NCI-H1930 (cell line): ENCODE data around the gene ANKRD6.

Experiments
- DNase-seq, 2 experiments: peaks; one replicate each; lab custom pipeline; 2025; lab: John Stamatoyannopoulos, UW

The ANKRD6 gene

DNA sequence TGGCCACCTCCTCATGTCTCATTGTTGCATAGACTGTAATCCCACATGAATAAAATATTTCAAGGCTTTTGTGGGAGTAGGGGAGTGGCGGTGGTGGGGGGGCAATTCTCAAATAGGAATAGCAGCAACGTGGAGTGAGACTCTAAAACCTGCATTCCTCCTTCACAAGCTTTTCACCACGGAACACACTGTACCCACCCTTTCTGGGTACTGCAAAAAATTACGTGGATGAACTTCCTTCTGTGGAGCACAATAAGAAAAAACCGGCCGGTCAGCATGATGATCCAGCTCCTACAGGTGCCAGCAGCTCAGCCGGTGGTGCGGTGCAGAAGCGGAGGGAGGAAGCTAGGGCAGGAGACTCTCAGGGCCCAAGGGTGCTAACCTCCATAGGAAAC lies 19.9 kb upstream of the ANKRD6 start:
- DNase-seq = no peak

DNA sequence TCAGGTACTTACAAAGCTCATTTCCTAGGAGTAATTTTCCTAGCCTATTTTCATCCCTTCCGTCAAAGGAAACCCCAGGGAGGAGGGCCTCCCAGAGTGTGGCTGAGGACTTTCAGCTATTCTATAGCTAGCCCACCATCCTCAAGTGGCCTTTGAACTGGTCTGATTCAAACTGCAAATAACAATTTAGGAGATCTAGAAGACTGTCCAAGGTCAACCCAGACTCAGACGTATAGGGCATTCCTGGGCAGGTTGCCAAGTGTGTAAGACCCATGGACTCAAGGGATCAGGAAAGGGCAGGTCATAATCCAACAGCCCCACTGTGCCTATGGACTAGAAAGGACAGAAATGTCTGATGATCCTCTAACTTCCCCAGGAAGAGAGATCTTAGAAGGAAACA lies 18.7 kb upstream of the ANKRD6 start:
- DNase-seq = no peak

DNA sequence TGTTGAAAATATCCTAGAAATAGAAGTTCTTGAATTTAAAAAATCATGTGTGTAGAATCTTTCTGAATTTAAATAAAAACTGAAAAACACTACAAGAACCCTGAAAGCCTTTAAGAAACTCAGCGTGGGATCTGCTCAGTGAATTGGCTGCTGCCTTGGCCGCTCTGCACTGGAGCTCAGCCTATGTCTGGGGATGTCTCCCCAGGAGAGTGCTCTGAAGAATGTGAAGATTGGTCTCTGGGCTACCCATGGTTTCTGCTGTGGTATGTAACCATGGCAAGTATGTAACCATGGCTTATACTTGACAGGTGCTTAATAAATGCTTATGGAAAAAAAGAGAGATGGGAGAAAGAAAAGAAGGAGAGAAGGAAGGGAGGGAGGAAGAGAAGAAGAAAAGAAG lies 17.8 kb upstream of the ANKRD6 start:
- DNase-seq = no peak

DNA sequence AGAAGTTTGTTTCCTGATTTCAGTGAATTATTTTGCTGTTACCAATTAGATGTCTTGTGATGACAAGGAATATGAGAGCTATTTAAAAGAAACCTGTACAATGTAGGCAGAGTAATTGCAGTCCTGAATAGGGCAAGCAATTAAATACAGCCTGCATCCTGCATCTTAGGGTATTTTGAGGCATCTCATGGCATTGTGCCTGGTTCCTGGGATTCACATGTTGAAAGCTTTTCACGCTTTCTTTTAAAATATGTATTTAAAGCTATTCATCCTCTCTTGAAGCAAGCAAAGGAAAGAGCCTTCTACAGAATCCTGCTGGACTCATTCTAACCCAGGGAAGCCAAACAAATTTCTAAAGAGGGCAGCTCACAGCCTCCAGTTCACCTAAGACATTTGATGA lies 16.2 kb upstream of the ANKRD6 start:
- no peak for DNase-seq

DNA sequence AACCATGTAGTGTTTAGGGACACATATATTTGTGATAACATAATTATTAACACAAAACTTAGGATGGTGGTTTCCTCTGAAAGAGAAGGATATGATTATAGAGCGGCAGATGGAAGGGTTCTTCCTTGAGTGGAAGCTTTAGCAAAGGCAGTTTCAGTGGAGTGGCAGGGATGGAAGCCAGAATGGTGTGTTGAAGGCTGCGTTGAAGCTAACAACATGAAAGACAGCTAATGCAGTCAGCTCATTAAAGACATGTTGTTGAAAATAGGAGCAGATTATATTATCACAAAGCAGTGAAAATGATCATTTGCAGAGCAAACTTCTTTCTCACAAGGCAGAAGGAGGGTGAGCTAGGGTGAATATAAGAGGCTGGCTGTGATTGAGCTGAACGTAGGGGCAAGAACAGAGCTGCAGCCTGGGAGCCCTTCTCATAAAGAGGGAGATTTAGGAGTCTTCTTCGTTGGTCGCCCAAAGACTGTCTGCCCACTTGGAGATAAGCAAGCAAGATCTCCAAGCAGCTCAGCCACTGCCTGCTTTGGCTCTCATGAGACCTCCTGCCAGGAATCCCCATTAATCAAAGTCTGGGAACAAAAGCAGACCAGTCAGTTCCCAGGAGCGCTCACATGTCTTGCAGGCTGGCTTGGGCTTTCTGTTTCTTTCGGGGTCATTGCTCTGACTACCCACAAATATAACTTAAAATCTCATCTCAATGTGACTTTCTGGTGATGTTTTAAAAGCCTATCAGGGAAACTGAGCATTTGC lies 2.6 kb upstream of the ANKRD6 start:
- no peak for DNase-seq

DNA sequence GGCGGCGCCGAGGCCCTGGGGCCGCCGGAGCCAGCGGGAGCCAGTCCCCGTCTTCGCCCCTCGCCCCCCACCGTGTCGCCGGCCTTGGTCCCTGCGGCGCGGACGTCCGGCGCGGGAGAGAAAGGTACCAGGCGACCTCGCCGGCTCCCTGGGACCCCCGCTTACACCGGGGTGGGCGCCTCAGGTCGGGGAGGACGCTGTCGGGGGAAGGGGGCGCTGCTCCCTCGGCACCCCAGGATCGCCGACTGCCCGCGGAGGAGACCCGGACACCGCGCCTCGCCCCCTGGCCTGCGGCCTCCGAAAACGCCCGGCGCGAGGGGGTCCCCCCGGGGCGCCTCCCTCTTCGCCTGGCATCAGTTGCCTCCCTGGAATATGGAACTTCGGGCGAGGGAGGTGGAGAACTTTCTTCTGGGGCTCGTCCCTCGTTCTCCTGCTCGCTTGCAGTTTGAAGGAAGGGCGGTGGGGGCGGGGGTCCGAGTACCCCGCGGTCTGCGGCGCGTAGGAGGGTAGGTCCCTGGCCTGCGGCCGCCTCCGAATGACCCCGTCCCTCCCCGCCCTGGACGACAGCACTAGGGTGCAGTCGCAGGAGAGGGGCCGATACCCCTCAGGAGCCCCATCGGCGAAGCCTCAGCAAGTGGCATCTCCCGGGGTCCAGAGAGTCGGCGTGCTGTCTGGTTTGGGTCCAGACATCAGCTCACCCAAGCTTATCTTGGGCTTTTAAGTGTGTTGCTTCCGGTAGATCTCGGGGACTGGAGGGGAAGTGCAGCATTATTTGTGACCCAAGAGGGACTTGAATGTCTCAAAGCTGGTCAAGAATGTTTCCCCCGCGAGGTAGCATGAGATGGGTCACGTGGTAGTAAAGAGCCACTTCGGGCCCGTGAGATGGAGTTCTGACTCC lies 549 bp downstream of the ANKRD6 start:
- DNase-seq = no peak

DNA sequence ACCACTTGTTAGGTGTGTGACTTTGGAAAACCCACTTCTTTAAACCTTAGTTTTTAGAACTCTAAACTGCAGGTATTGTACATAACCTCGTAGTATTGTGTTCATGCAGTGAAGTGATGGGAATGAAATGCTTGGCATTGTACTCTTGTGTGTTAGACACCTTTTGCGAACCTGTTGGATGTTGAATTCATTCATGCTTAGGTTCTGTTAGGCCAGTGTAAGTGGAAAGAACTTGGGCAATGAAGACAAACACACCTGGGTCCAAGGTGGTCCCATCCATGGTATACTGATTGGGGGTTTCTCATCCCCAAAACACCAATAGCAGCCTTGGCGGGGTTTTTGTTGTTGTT lies 1.2 kb downstream of the ANKRD6 start:
- DNase-seq = no peak

DNA sequence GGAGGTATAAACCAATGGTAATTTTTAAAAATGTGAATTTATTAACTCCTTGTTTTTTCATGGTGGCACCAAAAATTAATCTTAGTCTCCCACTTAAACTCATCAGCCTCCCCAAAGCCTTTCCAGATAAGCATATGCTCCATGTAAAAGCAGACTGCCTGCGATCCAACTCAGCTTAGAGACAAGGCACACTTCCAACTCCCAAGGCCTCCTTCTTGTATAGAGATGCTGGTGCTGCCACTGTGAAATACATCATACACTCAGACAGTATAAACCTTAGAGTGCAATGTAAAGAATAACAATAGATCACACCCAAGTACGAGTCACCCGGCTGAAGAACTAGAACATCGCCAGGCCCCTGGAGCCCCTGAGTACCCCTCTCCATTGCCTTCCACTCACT lies 2.0 kb downstream of the ANKRD6 start:
- no peak for DNase-seq

DNA sequence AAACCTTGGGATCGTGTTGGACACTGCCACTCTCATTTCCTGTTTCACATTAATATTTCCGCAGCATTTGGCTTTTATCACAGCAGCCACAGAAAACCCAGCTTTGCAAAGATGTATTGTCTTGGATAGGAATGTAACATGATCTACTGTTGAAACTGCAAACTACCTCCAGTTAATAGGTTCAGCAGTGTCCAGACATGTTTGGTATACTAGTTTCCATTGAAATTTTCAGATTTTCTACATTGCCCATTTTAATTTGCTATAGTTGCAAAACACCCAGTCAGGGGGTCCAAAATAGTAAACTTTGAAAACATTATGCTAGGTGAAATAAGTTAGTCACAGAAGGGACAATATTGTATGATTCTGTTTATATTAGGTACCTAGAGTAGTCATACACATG lies 3.3 kb downstream of the ANKRD6 start:
- no peak for DNase-seq

DNA sequence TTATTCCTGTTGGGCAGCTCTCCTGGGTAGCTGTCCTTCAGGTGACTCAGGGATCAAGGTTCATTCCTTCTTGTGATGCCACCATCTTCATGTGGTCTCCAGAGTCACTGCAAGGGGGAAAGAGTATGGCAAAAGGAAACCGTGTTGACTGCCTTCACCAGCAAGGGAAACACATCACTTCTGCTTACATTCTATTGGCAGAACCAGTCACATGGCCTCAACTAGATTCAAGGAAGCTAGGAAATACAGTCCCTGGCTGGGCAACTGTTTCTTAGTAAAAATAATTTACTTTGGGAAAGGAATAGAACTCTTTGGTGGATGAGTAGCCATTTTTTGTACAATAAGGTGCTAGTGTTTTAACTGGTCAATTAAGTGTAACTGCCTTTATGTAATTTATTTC lies 5.3 kb downstream of the ANKRD6 start:
- DNase-seq = no peak

DNA sequence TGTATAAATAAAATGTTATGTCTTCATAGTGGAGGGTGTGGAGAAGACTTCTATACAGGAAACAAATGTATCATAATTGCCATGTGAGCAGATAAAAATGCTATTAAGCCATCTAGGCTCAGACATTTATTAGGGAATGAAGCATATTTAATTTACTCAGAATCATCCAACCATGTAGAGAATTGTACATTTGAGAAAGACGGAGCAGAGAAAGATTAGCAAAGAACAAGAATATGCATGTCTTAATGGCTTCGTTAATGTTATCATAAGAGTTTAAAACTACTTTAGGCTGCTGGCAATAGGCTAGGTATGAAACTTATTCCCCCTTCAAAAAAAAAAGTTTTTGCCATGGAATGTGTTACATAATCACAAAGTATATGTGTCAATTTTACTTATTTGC lies 6.1 kb downstream of the ANKRD6 start:
- DNase-seq = no peak

DNA sequence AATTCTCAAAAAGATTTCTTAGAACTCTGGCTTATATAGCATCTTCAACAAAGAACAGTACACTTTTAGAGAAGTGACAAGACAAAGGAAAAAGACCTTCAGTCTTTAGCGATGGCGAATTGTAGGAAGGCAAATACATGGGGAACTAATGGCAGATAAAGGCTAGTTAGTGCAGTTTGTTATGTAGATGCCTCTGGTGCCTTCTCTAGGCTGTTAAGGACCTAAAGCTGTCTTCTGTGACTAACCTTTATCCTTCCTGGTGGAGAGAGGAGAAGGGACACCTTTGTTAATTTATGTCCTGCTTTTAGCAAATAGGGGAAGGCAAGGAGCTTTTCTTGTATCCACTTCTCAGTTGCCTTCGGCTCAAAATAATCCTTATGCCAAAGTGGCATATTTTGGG lies 7.2 kb downstream of the ANKRD6 start:
- DNase-seq = no peak

DNA sequence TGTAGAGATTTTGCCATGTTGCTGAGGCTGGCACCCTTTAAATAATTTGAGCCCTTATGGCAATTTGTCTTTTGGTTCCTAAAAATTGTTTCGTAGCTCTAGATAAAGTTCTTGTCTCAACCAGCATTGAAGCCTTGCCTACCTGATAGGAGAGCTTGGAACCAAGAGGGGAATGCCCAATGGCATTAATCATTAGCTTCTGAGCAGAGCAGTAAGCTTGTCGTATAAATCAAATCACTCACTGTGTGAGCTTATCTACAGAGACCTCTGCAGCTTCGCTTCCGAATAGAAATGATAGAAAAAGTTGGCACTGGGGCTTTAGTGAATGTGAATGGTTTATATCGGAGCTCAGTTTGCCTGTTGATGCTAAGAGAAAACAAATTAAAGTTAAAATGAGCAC lies 10.7 kb downstream of the ANKRD6 start:
- DNase-seq = no peak

DNA sequence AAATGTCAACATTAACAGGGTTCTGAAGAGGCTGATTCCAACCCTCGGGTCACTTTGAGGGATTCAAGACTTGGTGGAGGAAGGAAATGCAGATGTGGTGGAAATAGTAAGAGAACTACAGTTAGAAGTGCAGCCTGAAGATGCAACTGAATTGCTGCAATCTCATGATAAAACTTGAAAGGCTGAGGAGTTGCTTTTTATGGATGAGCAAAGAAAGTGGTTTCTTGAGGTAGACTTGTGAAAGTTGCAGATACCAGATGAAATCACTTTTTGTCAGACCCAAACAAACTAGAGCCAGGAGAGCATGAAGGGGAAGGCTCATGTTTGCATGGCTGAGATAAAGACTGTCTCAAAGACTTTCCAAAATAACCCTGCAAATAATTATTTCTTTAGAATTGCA lies 16.2 kb downstream of the ANKRD6 start:
- DNase-seq = no peak

DNA sequence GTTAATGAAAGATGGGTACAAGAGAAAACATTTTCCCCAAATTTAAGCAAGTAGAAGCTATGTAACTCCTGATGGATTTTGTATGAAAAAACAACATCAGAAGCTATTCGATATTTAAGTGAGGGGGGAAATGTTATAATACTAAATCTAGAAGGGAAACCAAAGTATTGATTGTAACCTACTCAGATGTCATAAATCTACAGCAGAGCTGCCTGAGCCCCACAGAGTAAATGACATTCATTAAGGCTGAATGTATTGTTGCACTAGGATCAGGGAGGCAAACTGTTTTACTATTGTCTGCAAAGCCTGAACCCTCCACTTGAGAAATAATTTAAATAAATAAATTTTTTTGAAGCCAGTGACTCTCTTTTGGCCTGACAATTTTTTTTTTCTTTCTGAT lies 19.3 kb downstream of the ANKRD6 start:
- no peak for DNase-seq

DNA sequence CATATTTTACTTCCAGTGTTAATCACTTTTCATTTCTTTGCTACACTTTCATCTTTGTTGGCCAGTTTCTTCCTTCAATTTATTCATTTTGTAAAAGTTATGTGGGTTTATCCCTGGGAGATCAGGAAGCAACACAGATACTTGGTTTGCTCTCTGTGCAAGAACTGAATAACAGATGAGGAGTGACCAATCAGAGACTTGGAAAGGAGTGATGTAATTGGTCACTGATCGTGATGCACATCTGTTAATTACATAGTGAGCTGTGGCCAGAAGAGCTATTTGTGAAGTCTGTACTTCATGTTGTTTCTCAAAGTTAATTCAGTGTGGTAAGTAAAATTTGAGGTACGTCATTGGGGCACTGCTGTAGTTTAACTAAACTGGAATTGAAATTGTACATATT lies 21.3 kb downstream of the ANKRD6 start:
- DNase-seq = no peak

DNA sequence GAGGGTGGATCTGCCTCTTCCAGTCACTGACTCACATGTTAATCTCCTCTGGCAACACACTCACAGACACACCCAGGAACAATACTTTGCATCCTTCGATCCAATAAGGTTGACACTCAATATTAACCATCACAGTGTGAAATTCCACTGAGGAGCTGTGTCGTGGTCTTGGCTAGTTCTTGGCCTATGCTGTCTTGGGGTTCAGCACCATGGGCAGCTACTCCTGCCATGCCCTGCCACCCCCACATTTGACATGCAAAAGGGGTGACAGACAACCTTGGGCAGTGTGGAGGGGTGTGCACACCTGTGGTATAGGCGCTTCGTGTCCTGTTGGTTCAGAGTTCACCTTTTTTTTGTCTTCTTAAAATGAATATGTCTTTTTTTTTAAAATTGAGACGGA lies 25.8 kb downstream of the ANKRD6 start:
- DNase-seq = no peak

DNA sequence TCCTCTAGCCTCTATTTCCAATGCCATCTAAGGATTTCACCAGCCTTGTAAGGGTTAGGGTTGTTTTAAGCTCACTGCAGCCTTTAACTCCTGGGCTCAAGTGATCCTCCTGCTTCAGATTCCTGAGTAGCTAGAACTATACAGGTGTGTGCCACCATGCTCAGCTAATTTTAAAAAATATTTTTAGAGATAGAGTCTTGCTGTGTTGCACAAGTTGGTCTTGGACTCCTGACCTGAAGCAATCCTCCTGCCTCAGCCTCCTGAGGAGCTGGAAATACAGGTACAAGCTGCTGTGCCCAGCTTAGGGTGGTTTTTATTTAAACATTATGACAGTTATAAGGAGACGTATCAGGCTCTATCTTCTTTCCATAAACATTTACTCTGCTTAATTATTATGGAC lies 26.5 kb downstream of the ANKRD6 start:
- no peak for DNase-seq

DNA sequence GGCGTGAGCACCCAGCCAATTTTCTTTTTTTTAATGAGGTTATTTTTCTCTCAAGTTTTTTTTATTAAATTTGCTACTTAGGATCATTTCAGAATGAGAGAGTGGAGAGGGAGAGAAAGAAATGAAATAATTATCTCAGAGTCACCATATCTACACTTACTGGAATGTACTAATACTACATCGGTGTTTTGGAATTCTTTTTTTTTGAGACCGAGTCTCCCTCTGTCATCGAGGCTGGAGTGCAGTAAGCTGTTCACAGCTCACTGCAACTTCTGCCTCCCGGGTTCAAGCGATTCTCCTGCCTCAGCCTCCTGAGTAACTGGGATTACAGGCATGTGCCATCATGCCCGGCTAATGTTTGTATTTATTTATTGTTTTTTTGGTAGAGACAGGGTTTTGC lies 27.8 kb downstream of the ANKRD6 start:
- DNase-seq = no peak

DNA sequence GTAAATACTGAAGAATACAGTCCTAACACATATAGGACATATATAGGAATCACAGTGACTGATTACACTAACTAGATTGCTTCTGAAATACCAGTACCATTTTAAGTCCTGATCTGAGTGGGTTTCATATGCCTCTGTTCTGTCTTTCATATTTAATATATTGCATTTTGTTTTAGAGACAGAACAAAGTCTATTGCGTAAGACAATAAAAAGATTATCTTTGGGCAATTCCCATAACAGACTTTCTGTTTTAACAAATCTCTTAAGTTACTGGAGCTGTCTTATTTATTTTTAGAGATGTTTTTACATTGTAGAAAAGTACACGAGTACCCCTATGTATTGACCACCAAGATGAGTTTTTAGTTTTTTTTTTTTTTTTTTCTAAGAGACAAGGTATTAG lies 29.6 kb downstream of the ANKRD6 start:
- no peak for DNase-seq

DNA sequence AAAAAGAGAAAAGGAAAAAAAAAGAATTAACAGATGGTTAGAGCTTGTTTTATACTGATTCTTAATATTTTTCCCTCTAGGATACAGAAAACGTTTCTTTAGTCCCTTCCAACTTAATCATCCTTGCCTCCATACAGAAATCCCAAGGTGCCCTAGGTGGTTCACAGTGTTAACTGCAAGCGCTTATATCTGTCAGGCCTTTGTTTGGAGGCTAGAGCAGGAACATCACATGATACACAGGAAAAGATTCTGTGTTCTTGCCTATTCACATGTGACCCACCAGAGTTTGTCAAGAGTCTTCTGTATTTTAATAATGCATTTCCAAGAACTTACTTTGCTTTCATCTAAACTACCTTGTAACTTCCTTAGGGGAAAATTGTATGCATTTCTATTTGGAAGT lies 31.3 kb downstream of the ANKRD6 start:
- no peak for DNase-seq

DNA sequence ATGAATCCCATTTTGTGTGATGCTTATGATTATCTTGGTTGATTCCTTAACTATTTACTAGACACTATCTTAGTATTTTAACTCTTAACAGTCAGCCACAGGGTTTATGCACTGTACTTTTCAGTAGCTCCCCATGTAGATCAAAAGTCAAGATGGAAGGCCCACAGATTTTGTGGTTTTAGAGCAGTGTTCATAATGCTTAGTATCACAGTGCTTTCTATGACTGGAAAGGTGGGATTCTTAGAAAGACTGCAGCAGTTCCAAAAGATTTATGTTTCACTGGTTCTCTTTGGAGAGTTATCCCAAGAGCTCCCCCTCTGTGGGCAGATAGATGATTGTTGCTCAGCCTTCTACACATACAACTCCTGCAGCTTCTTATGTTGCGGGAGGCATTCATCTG lies 34.5 kb downstream of the ANKRD6 start:
- DNase-seq = no peak

DNA sequence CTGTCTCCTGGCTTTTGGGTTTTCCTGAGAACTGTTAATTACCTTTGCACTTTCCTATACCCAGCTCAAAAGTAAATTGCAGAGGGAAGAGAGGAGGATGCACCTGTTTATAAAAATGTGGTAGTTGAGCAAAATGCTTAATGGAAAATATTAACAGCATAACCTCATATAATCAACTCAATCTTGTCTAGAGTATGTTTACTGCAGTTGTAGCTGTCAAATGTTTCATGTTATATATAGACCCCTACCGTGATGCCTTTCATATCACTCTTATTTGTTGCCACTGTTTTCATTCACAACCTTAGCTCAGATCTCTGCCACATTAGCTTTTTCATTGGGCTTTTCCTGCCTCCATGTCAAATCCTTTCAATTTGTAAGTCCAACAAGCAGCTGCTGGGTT lies 36.0 kb downstream of the ANKRD6 start:
- DNase-seq = no peak
